ENCODE data around the gene PLEKHG7.

The PLEKHG7 gene

DNA sequence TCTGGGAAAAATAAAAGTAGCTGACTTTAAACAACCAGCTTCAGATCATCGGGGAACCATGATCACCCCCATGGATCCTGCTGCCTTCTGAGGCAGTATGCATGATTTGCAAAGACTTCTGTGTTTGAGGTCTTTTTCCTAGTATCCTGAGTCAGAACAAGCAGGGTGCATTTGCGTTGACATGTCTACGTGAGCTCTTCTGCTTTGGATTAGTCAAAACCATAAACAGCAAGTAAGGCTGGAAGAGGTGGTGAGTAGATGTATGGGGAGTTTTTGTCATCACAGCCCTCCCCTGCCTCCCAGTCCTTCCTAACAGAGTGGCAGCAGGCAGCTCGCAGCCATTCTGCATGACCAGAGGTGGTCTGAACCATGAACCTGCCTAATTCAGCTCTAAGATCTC is 24.1 kb downstream of the PLEKHG7 start:
- no peak for TF ChIP-seq CTCF (IDR thresholded peaks at IDR 0.05; ENCODE audit: low read depth, low read length)
- Histone ChIP-seq H3K36me3 (no peaks in the 10 kb centered on the region), H3K27me3 (no peaks in the 10 kb centered on the region), H3K4me1 (no peaks in the 10 kb centered on the region), H3K4me3 (ENCODE audit: low read depth, low read length) (no peak overlapping the region), H3K9me3 (no peaks in the 10 kb centered on the region; the same call in 1 of the 2 replicates)
- no peak for DNase-seq

DNA sequence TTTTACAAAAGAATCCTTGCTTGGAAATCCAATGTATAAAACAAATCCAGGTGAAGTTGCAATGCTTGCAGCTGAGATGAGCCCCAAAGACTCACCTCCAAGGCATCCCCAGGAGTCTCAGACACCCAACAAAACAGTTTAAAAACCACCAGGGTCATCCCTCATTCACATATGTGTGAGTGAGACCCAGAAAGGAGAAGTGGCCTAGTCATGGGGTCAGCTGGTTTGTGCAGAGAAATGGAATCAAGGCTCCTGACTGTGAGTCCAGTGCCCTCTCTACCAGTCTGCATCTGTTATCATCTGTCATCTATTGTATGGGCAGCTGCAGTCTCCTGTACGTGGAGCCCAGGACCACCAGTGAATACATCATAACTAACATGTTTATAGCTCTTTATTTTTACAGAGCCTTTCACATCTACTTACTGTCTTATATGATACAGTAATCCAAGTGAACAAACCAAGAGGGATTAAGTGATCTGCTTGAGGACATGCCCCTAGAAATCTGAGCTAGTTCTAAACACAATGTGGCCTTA is 27.1 kb downstream of the PLEKHG7 start:
- no peak for TF ChIP-seq CTCF (IDR thresholded peaks at IDR 0.05; ENCODE audit: low read depth, low read length)
- DNase-seq, result no peak
- H3K36me3 ChIP-seq, result no peaks in the 10 kb centered on the region
- H3K27me3 ChIP-seq, result no peaks in the 10 kb centered on the region
- H3K9me3 ChIP-seq, result no peaks in the 10 kb centered on the region; the same call in 1 of the 2 replicates
- no peaks in the 10 kb centered on the region for H3K4me1 ChIP-seq
- H3K4me3 ChIP-seq (ENCODE audit: low read depth, low read length), result no peak overlapping the region

DNA sequence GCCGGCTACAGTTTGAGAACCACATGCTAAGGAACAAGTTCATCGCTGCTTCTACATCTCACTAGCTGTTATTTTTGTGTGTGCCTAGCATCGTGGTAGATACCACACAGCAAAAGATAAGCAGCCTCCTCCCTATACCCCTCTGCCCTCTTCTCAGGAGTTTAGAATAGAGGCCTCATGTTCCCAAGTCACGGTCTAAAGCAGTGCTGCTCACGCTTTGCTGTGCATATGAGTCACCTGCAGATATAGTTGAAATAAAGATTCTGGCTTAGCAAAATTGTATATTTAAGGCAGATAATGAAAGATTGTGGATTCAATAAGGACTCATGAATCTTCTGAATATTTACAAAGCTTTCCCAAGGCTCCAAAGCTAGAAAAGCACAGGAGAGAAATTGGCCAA is 28.0 kb downstream of the PLEKHG7 start:
- no peaks in the 10 kb centered on the region for H3K4me1 ChIP-seq
- TF ChIP-seq CTCF (IDR thresholded peaks at IDR 0.05; ENCODE audit: low read depth, low read length), result no peak
- no peak overlapping the region for H3K4me3 ChIP-seq (ENCODE audit: low read depth, low read length)
- no peaks in the 10 kb centered on the region; the same call in 1 of the 2 replicates for H3K9me3 ChIP-seq
- no peaks in the 10 kb centered on the region for H3K36me3 ChIP-seq
- no peak for DNase-seq
- H3K27me3 ChIP-seq, result no peaks in the 10 kb centered on the region

DNA sequence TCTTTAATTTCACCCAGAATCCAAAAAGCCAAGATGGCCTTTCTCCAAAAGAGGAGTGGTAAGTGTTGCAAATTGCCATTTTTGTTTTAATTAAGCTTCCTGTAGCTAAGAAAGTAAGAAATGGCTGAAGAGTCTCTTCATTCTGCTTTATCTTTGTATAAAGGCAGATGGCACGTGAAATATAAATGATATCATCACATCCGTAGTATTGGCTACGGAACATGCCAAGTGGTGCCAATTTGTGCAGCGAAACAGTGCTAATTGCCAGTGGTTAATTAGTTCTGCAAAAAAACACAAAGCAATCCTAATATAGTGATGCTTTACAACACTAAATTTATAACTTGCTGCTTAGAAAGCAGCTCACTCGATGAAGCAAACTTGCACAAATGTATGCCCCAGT is 29.4 kb downstream of the PLEKHG7 start:
- Histone ChIP-seq H3K27me3 (no peaks in the 10 kb centered on the region), H3K4me1 (no peaks in the 10 kb centered on the region), H3K9me3 (no peaks in the 10 kb centered on the region), H3K36me3 (no peaks in the 10 kb centered on the region), H3K4me3 (ENCODE audit: low read depth, low read length) (no peak overlapping the region)
- no peak for TF ChIP-seq CTCF (IDR thresholded peaks at IDR 0.05; ENCODE audit: low read depth, low read length)
- no peak for DNase-seq

- Histone ChIP-seq H3K36me3 (no peaks in the 10 kb centered on the region), H3K9me3 (no peaks in the 10 kb centered on the region), H3K4me3 (ENCODE audit: low read depth, low read length) (no peak overlapping the region), H3K27me3 (no peaks in the 10 kb centered on the region), H3K4me1 (no peaks in the 10 kb centered on the region)
- TF ChIP-seq CTCF (IDR thresholded peaks at IDR 0.05; ENCODE audit: low read depth, low read length), result no peak
- DNase-seq, result no peak
Measured at GRCh38 chr12:92732716-92733115, 29.9 kb downstream of the PLEKHG7 start.

DNA sequence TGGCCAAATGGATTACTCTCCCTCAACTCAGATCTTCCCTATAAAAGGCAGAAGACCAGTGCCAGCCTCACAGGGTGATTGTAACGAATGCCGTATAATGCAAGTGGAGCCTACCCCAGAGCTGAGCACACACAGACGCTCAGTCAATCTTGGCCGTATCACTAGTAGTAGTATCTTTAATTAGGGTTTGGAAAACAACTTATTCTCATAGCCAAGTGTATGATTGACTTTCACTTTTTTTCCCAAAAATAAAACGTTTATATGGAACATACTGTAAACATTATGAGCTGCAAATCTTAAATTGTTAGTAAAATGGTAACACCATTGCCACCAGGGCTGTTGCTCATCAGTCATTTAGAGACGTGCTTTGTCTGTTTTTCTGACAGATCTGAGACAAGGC is 30.4 kb downstream of the PLEKHG7 start:
- Histone ChIP-seq H3K9me3 (no peaks in the 10 kb centered on the region), H3K27me3 (no peaks in the 10 kb centered on the region), H3K4me1 (no peaks in the 10 kb centered on the region), H3K36me3 (no peaks in the 10 kb centered on the region), H3K4me3 (ENCODE audit: low read depth, low read length) (no peak overlapping the region)
- DNase-seq, result no peak
- no peak for TF ChIP-seq CTCF (IDR thresholded peaks at IDR 0.05; ENCODE audit: low read depth, low read length)

Measured in BE2C (cell line).